HG03060 (cell line): Measurements from ENCODE around the gene ENPP6.
"Not testable (repeated sequence)": the region's sequence is repeated elsewhere in the genome, so short reads cannot be mapped to it uniquely, and the experiment has no call there.

Experiments
- ATAC-seq: cut with Tn5 transposase; IDR thresholded peaks from one replicate; pipeline ENCODE4 v1.9.1; 2021; ENCODE audit warnings: low read depth, moderate number of reproducible peaks; ENCODE audit not compliant: unreplicated experiment

The ENPP6 gene

DNA sequence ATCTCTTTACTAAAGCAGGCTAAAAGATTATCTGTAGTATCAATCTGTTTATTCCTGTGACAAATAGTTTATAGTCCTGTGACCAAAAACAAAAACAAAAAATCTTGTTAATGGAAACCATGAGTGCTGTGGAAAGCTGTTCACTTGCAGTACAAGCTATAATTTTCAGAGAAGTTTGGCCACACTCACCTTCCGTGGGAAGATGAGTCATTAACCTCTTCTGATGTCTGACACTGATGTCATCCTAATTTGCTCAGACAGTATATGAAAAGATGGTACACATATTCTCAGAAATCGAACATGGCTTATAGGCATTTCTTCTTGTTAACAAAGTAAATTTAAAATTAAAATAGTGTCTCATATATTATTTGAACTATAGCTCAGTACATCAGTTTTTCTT, 19.9 kb upstream of the ENPP6 start:
- no peak for ATAC-seq

DNA sequence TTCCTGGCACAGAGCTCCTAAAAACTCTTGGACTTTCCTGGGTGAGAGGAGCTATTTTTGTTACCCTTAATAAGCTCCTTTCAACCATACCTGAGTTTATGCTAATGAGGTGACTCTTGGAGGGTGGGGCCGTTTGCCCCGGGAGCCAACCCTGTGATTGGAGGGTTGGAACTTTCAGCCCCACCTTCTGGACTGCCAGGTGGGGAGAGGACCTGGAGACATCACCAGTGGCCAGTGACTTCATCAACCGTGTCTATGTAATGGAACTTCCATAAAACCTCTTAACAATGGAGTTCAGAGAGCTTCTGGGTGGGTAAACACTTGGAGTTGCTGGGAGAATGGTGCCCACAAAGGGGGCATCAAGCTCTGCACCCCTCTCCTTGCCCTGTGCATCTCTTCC, 17.9 kb upstream of the ENPP6 start:
- no peak for ATAC-seq

DNA sequence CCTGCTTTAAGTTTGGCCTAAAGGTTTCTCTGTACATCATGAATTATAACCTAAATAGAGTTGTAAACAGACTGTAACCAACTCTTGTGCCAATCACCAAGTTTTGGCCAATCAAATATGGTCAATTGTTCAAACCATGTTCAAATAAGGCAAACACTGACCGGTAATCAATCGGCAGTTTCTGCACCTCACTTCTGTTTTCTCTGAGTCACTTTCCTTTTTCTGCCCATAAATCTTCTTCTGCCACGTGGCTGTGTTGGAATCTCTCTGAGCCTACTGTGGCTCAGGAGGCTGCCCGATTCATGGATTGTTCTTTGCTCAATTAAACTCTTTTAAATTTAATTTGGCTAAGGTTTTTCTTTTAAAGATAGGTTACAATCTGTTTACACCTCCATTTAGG, 16.5 kb upstream of the ENPP6 start:
- ATAC-seq = no peak

DNA sequence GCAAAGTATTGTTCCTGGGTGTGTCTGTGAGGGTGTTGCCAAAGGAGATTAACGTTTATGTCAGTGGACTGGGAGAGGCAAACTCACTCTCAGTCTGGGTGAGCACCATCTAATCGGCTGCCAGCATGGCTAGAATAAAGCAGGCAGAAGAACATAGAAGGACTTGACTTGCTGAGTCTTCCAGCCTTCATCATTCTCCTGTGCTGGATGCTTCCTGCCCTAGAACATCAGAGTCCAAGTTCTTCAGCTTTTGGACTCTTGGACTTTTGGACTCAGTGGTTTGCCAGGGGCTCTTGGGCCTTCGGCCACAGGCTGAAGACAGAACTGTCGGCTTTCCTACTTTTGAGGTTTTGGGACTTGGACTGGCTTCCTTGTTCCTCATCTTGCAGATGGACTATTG, 15.3 kb upstream of the ENPP6 start:
- ATAC-seq = no peak

DNA sequence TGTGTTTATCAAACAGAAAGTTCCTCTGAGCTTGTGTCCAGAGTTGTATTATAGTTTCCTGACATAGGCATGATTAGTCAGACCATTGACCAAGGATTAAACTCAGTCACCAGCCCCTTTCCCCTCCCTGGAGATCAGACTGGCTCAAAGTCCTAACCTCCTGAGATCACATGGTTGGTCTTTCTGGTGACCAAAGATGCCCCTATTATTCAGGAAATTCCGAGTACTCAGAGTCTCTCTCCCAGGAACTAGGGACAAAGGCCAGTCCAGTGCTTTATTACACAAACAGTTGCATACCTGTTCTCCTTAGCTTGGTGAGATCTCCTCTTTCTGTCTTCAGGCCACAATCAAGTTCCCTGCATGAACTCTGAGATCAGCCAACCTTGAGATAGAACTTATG, 14.5 kb upstream of the ENPP6 start:
- no peak for ATAC-seq

DNA sequence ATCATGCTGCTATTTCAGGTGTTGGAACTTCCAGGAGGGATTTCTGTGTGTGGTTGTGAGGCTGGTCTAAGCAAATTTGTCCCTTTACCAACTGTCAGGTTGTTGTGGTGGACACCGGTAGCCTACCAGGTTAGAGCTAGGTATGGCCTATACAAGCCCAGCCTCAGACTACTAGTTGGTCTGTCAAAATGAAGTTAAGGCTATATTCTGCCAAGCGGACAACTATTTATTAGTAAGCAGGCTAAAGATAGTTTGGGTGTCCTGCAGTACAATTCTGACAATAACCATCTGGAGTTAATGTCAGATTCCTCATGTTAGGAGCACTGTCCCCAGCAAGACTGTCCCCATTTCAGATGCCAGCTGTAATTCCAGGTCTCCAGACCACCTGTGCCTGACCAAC, 13.9 kb upstream of the ENPP6 start:
- ATAC-seq = no peak

DNA sequence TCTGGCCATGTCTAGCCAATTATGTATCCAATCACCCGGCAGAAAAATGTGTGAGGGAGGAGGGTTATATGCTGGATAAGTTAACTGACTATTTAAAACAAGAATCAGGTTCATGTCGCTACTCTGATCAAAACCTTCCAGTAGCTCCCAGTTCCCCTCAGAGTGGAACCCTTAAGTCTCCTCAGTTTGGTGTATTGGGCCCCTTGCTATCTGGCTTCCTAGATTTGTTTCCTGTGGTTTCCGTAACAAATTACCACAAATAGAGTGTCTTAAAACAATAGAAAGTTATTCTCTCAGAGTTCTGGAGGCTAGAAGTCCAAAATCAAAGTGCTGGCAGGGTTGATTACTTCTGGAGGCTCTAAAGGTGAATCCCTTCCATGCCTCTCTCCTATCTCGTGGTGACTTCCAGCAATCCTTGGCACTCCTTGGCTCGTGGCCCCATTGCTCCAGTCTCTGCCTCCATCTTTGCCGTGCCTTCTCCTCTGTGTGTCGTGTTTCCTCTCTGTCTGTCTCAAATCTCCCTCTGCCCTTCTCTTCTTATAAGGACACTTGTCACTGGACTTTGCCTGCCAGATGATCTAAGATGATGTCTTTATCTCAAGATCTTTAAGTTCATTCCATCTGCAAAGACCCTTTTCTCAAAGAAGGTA, 10.5 kb upstream of the ENPP6 start:
- no peak for ATAC-seq

DNA sequence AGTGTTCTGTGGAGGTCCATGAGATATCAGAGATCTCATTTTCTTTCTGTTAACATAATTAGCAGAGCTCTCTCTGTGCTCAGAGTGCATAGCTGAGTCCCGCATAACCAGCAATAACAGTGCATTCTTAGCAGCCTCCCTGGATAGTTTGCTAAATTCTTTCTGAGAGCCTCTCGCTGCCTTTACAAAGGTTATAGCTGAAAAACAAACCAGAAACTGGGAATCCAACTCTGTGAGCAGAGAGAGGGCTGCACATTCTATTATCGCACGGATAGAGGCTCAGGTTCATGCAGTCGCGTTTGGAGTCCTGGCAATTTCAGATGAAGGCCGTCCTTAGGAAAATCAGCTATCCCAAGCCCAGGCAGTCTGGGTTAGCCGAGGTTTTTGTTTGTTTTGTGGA, 1.2 kb downstream of the ENPP6 start:
- no peak for ATAC-seq

DNA sequence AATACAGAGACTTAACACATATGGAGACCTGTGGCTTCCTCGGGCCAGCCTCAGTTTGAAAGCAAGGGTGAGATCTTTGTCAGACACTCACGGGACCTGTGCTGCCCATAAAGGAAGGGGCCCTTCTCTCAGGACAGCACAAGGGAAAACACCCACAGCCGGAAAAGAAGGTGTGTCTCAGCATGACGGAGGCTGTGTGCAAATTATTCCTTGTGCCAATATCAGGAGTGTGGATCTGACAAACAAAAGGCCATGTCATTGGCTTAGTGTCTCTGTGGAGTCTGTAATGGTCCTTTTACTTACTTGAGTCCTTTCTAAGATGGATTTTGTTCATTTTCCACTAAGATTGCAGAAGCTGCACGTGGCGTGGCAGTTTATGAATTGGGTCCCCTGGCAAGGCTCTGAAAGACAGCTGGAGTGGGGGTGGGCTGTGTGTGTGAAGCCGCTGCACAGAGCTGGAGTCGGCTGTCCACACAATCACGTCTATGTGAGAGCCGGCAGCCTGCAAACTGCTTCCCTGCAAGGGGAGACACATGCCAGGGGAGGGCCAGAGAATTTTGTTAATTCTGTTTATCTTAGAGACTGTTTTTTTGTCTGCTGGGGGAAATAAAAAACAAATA, 1.9 kb downstream of the ENPP6 start:
- no peak for ATAC-seq

DNA sequence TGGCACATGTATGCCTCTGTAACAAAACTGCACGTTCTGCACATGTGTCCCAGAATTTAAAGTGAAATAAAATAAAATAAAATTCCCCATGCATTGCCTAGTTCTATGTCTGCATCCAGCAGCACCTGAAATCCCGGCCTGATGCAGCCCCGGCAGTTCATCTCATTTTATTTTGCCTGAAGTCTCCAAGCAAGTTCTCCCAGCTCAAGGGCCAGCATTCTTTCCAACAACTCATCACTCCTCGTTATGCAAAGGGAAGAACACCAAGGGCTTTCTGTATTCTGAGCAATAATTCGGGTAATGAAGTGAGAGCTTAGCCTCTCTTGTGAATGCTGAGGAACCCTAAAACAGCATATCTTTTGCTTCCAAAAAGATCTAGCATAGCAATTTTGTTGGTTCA, 2.7 kb downstream of the ENPP6 start:
- ATAC-seq = no peak

DNA sequence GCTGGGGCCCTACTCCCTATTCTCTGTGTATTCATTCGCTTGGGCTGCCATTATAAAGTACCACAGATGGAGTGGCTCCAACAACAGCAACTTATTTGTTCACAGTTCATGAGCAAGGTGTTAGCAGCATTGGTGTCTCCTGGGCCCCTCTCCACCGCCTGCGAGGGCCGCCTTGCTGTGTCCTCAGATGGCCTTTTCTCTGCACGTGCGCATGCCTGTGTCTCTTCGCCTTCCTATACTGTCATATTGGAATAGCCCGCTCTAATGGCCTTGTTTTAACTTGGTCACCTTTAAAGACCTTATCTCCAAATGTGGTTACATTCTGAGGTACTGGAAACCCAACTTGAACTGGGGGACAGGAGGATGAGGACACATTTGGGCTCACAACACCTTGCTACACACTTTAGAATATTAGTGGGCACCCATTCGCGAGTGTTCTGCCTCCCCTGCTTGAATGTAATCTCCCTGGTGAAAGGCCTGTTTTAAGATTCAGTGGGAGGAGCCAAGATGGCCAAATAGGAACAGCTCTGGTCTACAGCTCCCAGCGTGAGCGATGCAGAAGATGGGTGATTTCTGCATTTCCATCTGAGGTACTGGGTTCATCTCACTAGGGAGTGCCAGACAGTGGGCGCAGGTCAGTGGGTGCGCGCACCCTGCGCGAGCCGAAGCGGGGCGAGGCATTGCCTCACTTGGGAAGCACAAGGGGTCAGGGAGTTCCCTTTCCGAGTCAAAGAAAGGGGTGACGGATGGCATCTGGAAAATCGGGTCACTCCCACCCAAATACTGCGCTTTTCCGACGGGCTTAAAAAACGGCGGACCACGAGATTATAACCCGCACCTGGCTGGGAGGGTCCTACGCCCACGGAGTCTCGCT, 9.7 kb downstream of the ENPP6 start:
- not testable (repeated sequence) for ATAC-seq

DNA sequence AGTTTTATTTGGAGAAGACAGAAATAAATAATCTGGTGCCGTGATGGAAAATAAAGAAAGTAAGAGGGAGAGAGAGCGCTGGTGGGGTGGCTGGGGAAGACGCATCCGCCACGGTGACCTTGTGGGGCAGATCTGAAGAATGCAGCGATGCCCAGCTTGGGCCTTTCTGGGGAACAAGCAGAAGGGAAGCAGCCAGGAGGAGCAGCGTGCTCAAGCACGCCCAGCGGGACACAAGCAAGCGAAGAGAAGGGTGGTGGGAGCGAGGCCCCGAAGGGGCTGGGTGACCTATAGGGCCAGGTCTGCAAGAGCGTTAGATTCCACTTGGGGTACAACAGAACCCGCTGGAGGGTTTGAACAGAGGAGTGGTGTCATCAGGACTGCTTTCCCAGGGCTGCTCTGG, 12.4 kb downstream of the ENPP6 start:
- no peak for ATAC-seq

DNA sequence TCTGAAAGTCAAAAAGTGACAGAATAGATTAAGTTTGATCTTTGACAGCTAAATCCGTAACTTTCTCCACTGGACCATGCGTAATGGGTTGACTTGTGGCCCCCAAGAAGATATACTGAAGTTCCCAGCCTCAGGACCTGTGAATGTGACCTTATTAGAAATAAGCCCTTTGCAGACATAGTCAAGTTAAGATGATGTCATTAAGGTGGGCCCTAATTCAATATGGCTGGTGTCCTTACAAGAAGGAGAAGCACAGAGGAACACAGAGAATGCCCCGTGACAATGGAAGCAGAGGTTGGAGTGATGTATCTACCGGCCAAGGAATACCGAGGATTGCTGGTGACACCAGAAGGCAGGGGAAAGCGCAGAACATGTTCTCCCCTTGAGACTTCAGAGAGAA, 14.4 kb downstream of the ENPP6 start:
- ATAC-seq = no peak

DNA sequence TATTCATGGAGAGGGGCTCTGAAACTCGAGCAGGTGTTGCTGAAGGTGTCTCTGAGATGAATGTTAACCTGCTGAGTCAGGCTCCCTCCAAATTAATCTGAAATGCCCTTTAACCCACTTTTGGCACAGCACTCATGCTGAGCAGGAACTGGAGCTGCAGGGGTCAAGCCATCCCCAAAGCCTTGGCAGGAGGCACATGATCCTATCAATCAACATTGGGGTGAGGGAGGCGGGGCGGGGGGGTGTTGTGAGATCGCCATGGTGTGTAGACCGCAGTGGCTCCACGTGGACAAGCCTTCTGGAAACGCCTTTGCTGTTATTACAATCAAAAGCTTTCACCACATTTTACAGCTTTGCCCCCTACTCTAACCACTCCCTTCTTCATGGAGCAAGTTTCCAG, 16.5 kb downstream of the ENPP6 start:
- no peak for ATAC-seq

DNA sequence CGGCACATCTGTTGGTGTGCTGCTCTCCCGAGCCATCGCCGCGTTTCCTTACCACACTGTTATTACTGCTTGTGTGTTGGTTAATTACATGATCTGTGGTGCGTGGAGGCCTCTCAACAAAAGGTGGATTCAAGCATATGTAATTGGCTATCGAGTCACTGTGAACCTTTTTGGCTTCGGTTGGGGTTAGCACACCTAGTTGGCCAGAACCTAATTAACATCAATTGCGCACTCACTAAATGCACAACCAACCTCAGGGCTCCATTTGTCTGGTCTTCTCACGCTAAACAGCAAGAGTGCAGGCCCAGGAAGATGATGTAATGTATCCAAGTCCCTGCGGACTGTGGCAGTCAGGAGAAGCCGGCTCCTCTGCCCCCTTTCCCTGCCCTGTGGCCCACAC, 17.4 kb downstream of the ENPP6 start:
- ATAC-seq = no peak

DNA sequence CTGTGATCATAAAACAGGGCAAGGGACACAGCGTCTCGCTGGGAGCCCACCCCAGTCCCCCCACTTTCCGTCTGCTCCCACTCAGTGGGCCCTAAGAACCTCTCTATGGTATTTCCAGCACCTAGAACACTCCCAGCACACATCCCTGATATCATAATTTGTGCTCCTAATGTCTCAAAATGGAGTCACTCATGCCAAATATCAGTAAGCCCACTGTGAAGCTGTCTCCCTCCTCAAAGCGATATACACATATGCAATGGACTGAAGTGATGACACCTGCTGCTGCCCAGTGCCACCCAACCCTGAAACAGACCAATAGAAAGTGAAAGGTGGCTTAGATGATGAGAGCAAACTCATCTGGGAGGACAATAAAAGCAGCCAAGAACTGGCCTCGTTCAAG, 17.9 kb downstream of the ENPP6 start:
- ATAC-seq = no peak

DNA sequence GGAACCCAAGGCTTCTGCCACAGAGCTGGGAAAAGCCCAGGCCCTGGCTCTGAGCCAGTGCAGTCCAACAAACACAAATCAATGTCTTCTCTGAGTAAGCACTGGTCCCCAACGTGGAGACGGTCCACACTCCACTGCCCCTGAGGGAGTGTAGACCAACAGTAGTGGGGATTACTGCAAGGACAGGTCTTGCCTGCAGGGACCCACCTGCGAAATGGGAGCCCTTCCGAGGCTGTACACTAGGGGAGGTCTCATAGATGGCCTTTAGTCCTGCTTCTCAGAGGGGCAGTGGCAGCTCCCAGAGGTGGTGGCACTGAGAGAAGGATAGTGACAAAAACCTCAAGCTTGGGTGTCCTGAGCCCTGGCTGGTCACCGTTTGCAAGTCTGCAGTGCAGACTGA, 19.5 kb downstream of the ENPP6 start:
- no peak for ATAC-seq

DNA sequence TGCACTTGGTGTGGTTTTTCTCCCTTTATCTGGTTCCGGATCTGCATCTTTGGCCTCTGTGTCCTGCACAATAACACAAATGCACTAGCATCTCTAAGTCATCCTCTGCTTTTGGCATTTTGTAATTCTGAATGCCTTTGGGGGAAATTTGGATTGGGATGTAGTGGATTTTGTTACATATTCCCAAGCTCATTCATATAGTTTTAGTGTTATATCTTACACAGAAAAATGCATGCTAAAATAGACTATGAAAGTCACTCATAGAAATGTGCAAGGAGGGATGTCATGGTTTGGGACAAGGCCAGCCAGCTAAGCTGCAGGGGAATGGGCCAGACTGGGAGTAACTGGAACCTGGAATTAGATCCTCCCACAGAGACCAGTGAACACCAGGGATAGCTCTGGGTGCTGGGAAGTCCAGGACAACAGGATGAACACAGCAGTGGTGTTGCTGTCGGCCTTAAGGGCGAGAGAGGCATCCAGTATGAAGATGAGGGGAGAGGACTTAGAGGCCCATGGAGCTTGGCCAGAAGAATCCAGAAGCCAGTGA, 20.1 kb downstream of the ENPP6 start:
- ATAC-seq = no peak

DNA sequence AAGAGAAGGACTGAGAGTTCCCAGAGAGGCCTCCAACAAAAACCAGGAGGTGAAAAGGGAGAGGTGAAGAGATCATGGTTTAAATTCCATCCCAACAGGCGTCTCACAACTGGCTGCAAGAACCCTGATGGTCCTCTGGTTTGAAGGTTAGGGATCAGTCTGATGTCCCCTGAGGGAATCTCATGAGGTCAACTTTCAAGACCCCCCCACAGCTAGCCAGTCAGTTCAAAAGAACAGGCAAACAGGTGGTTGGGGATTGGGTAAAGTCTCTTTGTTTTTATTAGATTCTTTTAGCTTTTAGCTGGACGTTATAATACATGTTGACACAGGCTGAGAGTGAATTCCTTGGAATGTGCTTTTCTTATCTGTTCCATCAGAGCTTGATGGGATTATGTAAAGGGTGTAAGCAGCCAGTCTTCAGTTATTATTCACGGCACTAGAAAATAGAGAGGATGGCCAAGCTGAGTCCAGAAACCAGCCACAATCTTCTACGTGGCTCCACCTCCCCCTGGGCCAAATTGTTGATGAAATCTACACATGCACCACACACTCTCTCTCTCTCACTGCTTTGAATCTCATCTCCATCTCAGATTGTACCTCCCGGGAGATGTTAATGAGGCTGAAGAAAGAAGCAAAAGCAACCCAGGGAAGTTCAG, 20.8 kb downstream of the ENPP6 start:
- no peak for ATAC-seq

DNA sequence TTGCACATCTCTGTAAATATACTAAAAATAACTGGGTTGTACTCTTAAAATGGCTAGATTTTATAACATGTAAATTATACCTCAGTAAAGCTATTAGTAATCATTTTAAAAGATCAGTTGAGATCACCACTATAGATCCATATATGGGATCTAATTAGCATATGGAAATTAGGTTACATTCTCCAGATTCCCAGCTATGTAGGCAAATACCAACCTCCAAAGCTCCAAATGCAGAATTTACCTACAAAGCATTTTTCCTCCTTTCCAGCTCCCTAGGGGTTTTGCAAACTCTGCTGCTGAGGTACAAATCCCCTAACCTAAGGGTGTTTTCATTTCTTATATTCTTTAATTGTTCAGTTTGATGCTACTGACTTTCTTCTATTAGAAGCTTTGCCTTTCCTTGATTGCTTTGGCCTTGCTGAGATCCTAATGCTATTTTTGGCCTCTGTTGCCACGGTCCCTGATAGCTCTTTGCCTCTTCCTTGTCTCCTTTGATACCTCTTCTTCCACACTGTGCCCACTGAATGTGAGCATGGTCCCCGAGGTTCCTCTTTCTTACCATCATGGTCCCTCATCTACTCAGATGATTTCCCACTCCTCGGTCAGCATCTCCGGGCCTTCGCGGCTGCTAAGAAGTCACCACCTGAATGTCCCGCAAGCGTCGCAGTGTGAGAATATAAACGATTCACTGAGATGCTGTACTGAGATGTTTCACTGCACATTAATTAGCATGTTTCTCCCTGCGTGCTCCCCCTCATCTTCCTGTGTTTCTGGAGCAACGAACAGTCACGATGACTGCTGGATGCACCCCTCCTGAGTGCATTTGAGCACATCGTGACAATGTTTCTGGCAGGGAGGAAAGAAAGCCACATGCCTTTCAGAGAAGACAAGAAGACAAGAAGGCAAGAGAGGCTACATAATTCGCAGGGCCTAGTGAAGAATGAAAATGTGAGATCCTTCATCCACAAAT, 23.8 kb downstream of the ENPP6 start:
- no peak for ATAC-seq
